ENCODE results near the gene SEC24D. TPM values are rescaled to one million over a fixed set of nuclear protein-coding genes. Genes with fewer than 3 reads are reported as not detected.

The SEC24D gene
- total RNA-seq, 1 experiment from 2014 or later = 35.8 TPM

DNA sequence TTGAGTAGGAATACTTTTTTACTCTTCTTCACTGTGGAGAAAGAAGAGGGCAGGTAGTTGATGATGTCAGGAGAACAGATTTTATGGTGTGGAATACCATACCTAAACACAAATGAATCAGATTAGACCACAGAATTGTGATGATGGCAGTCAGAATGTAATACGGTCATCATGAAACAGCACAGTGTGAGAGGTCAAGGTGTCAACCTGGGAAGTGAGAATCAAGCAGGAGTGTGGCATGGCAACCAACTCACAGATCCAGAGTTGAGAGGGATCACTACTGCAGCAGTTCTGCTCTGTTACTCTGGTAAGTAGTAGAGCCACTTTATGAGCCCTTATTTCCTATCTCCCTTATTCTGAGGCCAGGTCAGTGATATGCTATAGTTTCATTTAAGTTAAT is 123.1 kb downstream of the SEC24D start:
- intact Hi-C loops (cut with micrococcal nuclease; ENCODE audit: unreplicated experiment) = no loop called here
- TF ChIP-seq EZH2 (IDR thresholded peaks at IDR 0.05; ENCODE audit: borderline replicate concordance, low read depth, low read length, poor library complexity, severe bottlenecking) = no peak
- TF ChIP-seq, protein P1, sequence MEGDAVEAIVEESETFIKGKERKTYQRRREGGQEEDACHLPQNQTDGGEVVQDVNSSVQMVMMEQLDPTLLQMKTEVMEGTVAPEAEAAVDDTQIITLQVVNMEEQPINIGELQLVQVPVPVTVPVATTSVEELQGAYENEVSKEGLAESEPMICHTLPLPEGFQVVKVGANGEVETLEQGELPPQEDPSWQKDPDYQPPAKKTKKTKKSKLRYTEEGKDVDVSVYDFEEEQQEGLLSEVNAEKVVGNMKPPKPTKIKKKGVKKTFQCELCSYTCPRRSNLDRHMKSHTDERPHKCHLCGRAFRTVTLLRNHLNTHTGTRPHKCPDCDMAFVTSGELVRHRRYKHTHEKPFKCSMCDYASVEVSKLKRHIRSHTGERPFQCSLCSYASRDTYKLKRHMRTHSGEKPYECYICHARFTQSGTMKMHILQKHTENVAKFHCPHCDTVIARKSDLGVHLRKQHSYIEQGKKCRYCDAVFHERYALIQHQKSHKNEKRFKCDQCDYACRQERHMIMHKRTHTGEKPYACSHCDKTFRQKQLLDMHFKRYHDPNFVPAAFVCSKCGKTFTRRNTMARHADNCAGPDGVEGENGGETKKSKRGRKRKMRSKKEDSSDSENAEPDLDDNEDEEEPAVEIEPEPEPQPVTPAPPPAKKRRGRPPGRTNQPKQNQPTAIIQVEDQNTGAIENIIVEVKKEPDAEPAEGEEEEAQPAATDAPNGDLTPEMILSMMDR (conservative IDR thresholded peaks at IDR 0.05; ENCODE audit: low read depth, low read length) = no peak
- CTCF ChIA-PET = no interaction called here
- Histone ChIP-seq H3K4me3 (ENCODE audit: low read depth, low read length, poor library complexity, severe bottlenecking) (no peak overlapping the region), H3K4me1 (ENCODE audit: insufficient read depth, low read length, poor library complexity, severe bottlenecking) (no peaks in the 10 kb centered on the region), H3K36me3 (ENCODE audit: insufficient read depth, low read length, poor library complexity, severe bottlenecking) (peaks cover 25% of the 10 kb centered on the region), H3K9me3 (ENCODE audit: low read depth, low read length, poor library complexity, severe bottlenecking) (no peaks in the 10 kb centered on the region), H3K27me3 (replicated peaks; ENCODE audit: insufficient read depth, low read depth, low read length, poor library complexity) (no peaks in the 10 kb centered on the region), H3K27ac (ENCODE audit: low read depth, low read length, poor library complexity, severe bottlenecking) (no peak overlapping the region)
- no peak for DNase-seq (ENCODE audit: low spot score)
- POLR2A ChIA-PET (ENCODE audit: low non-redundant PET) = no interaction called here
- no TSS peak for BruUV-seq (replicated peaks)

DNA sequence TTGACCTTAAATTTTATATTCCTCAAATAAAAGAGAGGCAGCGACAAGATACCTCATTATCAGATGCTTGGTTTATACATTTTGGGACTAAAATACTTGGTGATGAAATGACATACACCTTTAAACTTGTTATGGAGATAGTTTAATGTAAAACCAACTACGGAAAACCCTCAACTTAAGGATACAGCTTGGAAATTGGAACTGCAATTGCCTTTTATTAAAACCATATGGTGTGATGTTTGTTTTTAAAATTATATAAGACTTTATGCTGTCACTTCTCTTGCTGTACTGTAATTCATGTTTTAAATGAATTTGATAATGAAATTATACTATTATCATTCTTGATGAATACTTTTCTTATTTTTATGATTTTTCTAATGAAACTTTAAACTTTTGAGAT is 124.9 kb downstream of the SEC24D start:
- no TSS peak for BruUV-seq (replicated peaks)
- ChIA-PET POLR2A (ENCODE audit: low non-redundant PET) (no interaction called here), CTCF (no interaction called here)
- Histone ChIP-seq H3K4me3 (ENCODE audit: low read depth, low read length, poor library complexity, severe bottlenecking) (no peak overlapping the region), H3K27me3 (replicated peaks; ENCODE audit: insufficient read depth, low read depth, low read length, poor library complexity) (no peaks in the 10 kb centered on the region), H3K27ac (ENCODE audit: low read depth, low read length, poor library complexity, severe bottlenecking) (no peak overlapping the region), H3K4me1 (ENCODE audit: insufficient read depth, low read length, poor library complexity, severe bottlenecking) (no peaks in the 10 kb centered on the region), H3K9me3 (ENCODE audit: low read depth, low read length, poor library complexity, severe bottlenecking) (no peaks in the 10 kb centered on the region), H3K36me3 (ENCODE audit: insufficient read depth, low read length, poor library complexity, severe bottlenecking) (peaks cover 35% of the 10 kb centered on the region)
- no peak for TF ChIP-seq EZH2 (IDR thresholded peaks at IDR 0.05; ENCODE audit: borderline replicate concordance, low read depth, low read length, poor library complexity, severe bottlenecking)
- TF ChIP-seq, protein P1 (conservative IDR thresholded peaks at IDR 0.05; ENCODE audit: low read depth, low read length) = no peak
- no peak for DNase-seq (ENCODE audit: low spot score)
- intact Hi-C loops (cut with micrococcal nuclease; ENCODE audit: unreplicated experiment) = no loop called here

GRCh38 chr4:118703118-118703517 is 132.8 kb downstream of the SEC24D start:
- CTCF ChIA-PET = no interaction called here
- POLR2A ChIA-PET (ENCODE audit: low non-redundant PET) = no interaction called here
- H3K9me3 ChIP-seq (ENCODE audit: low read depth, low read length, poor library complexity, severe bottlenecking) = no peaks in the 10 kb centered on the region
- TF ChIP-seq EZH2 (IDR thresholded peaks at IDR 0.05; ENCODE audit: borderline replicate concordance, low read depth, low read length, poor library complexity, severe bottlenecking) = no peak
- TF ChIP-seq, protein P1 (conservative IDR thresholded peaks at IDR 0.05; ENCODE audit: low read depth, low read length) = no peak
- no peak overlapping the region for H3K4me3 ChIP-seq (ENCODE audit: low read depth, low read length, poor library complexity, severe bottlenecking)
- intact Hi-C loops (cut with micrococcal nuclease; ENCODE audit: unreplicated experiment) = no loop called here
- no peak overlapping the region for H3K27ac ChIP-seq (ENCODE audit: low read depth, low read length, poor library complexity, severe bottlenecking)
- no peak for DNase-seq (ENCODE audit: low spot score)
- H3K4me1 ChIP-seq (ENCODE audit: insufficient read depth, low read length, poor library complexity, severe bottlenecking) = no peaks in the 10 kb centered on the region
- H3K36me3 ChIP-seq (ENCODE audit: insufficient read depth, low read length, poor library complexity, severe bottlenecking) = peaks cover 65% of the 10 kb centered on the region
- no TSS peak for BruUV-seq (replicated peaks)
- no peaks in the 10 kb centered on the region for H3K27me3 ChIP-seq (replicated peaks; ENCODE audit: insufficient read depth, low read depth, low read length, poor library complexity)

Data from A673 (cell line).